HEK293 (cell line): ENCODE results near the gene DISC1.

ENCODE experiments used
- CTCF ChIA-PET: fragments of 350-600 bp; formaldehyde crosslinking; extraction: SDS; loops from one replicate; lab custom pipeline; 2021; ENCODE audit warnings: antibody characterized with exemption; lab: Yijun Ruan, JAX
- POLR2A ChIA-PET: fragments of 300-600 bp; formaldehyde crosslinking; extraction: SDS; loops from one replicate; lab custom pipeline; 2020; ENCODE audit warnings: antibody characterized with exemption, inconsistent platforms; lab: Yijun Ruan, JAX
- H3K27ac ChIP-seq: fragments of 200-500 bp; sonication (Bioruptor generic); 2 replicates; pipeline ENCODE4 v1.5.1; 2014; ENCODE audit warnings: low read depth, low read length, control low read depth, inconsistent platforms; ENCODE audit errors: extremely low read depth
- H3K36me3 ChIP-seq, 2 experiments: fragments of 200-500 bp in 1 of 2; sonication (Bioruptor generic) in 1 of 2; 1 replicate in 1 of 2; 2 replicates in 1 of 2; pipeline ENCODE4 v1.5.1; 2014 to 2017; ENCODE audit warnings: inconsistent platforms in 2 of 2, low read length in 2 of 2; ENCODE audit not compliant: control insufficient read depth in 2 of 2, insufficient read depth in 1 of 2
- H3K4me1 ChIP-seq: fragments of 200-500 bp; sonication (Bioruptor generic); 2 replicates; pipeline ENCODE4 v1.5.1; 2014; ENCODE audit warnings: mild to moderate bottlenecking, low read length, inconsistent platforms; ENCODE audit not compliant: control insufficient read depth, insufficient read depth
- H3K4me3 ChIP-seq: 2 replicates; pipeline ENCODE4 v1.5.1; 2011; ENCODE audit warnings: low read depth, mild to moderate bottlenecking, control low read depth, low read length, moderate library complexity
- H3K9me3 ChIP-seq: fragments of 200-500 bp; sonication (Bioruptor generic); 2 replicates; pipeline ENCODE4 v1.5.1; 2014; ENCODE audit warnings: low read depth, low read length, inconsistent platforms; ENCODE audit not compliant: control insufficient read depth, insufficient read depth
- BCL11B ChIP-seq: fragments of 450-650 bp; formaldehyde crosslinking; IDR thresholded peaks from 2 replicates; pipeline ENCODE4 v1.5.1; 2016; ENCODE audit warnings: low read depth, missing biosample characterization, missing genetic modification characterization
- KLF1 ChIP-seq: fragments of 450-650 bp; formaldehyde crosslinking; IDR thresholded peaks from 2 replicates; pipeline ENCODE4 v1.5.1; 2016; ENCODE audit warnings: missing biosample characterization, missing genetic modification characterization
- MZF1 ChIP-seq: fragments of 450-650 bp; formaldehyde crosslinking; IDR thresholded peaks from 2 replicates; pipeline ENCODE4 v1.5.1; 2017; ENCODE audit warnings: missing biosample characterization, missing genetic modification characterization, borderline replicate concordance
- PRDM6 ChIP-seq: fragments of 450-650 bp; formaldehyde crosslinking; IDR thresholded peaks from 2 replicates; pipeline ENCODE4 v1.5.1; 2017; ENCODE audit warnings: missing biosample characterization, missing genetic modification characterization
- SP3 ChIP-seq: fragments of 450-650 bp; formaldehyde crosslinking; IDR thresholded peaks from 2 replicates; pipeline ENCODE4 v1.5.1; 2016; ENCODE audit warnings: missing biosample characterization, missing genetic modification characterization
- SP7 ChIP-seq: fragments of 450-650 bp; formaldehyde crosslinking; IDR thresholded peaks from 2 replicates; pipeline ENCODE4 v1.5.1; 2016; ENCODE audit warnings: missing biosample characterization, missing genetic modification characterization
- WT1 ChIP-seq: fragments of 450-650 bp; formaldehyde crosslinking; IDR thresholded peaks from 2 replicates; pipeline ENCODE4 v1.5.1; 2016; ENCODE audit warnings: missing biosample characterization, missing genetic modification characterization
- ZBTB17 ChIP-seq: fragments of 450-650 bp; formaldehyde crosslinking; IDR thresholded peaks from 2 replicates; pipeline ENCODE4 v1.5.1; 2016; ENCODE audit warnings: missing biosample characterization, missing genetic modification characterization
- ZNF202 ChIP-seq: fragments of 450-650 bp; formaldehyde crosslinking; IDR thresholded peaks from 2 replicates; pipeline ENCODE4 v1.5.1; 2016; ENCODE audit warnings: missing biosample characterization, missing genetic modification characterization, borderline replicate concordance
- ZNF211 ChIP-seq: fragments of 450-650 bp; formaldehyde crosslinking; IDR thresholded peaks from 2 replicates; pipeline ENCODE4 v1.5.1; 2016; ENCODE audit warnings: low read depth, missing biosample characterization, missing genetic modification characterization
- ZNF221 ChIP-seq: fragments of 450-650 bp; formaldehyde crosslinking; IDR thresholded peaks from 2 replicates; pipeline ENCODE4 v1.5.1; 2017; ENCODE audit warnings: missing biosample characterization, missing genetic modification characterization, borderline replicate concordance
- ZNF341 ChIP-seq: fragments of 450-650 bp; formaldehyde crosslinking; IDR thresholded peaks from 2 replicates; pipeline ENCODE4; 2016; ENCODE audit warnings: low read depth, missing biosample characterization, missing genetic modification characterization
- ZNF521 ChIP-seq: fragments of 450-650 bp; formaldehyde crosslinking; IDR thresholded peaks from 2 replicates; pipeline ENCODE4 v1.5.1; 2017; ENCODE audit warnings: missing biosample characterization, mild to moderate bottlenecking, missing genetic modification characterization
- ZNF548 ChIP-seq: fragments of 450-650 bp; formaldehyde crosslinking; IDR thresholded peaks from 2 replicates; pipeline ENCODE4 v1.5.1; 2016; ENCODE audit warnings: missing biosample characterization, missing genetic modification characterization
- ZNF555 ChIP-seq: fragments of 450-650 bp; formaldehyde crosslinking; conservative IDR thresholded peaks from 2 replicates; pipeline ENCODE4 v1.5.1; 2017; ENCODE audit warnings: missing biosample characterization, mild to moderate bottlenecking, missing genetic modification characterization, inconsistent platforms
- ZNF571 ChIP-seq: fragments of 450-650 bp; formaldehyde crosslinking; IDR thresholded peaks from 2 replicates; pipeline ENCODE4 v1.5.0; 2017; ENCODE audit warnings: missing biosample characterization, missing genetic modification characterization
- ZNF600 ChIP-seq: fragments of 450-650 bp; formaldehyde crosslinking; IDR thresholded peaks from 2 replicates; pipeline ENCODE4 v1.5.1; 2016; ENCODE audit warnings: missing biosample characterization, missing genetic modification characterization
- ZNF621 ChIP-seq: fragments of 450-650 bp; formaldehyde crosslinking; IDR thresholded peaks from 2 replicates; pipeline ENCODE4 v1.5.1; 2017; ENCODE audit warnings: missing biosample characterization, missing genetic modification characterization
- ZNF707 ChIP-seq: fragments of 450-650 bp; formaldehyde crosslinking; IDR thresholded peaks from 2 replicates; pipeline ENCODE4 v1.5.1; 2016; ENCODE audit warnings: missing biosample characterization, missing genetic modification characterization
- ZNF785 ChIP-seq: fragments of 450-650 bp; formaldehyde crosslinking; IDR thresholded peaks from 2 replicates; pipeline ENCODE4 v1.5.1; 2016; ENCODE audit warnings: missing biosample characterization, missing genetic modification characterization
- TF ChIP-seq, protein P1 (sequence below): fragments of 450-650 bp; formaldehyde crosslinking; IDR thresholded peaks from 2 replicates; pipeline ENCODE4 v1.5.1; 2017; ENCODE audit warnings: missing biosample characterization, missing genetic modification characterization
- TF ChIP-seq, protein P2 (sequence below): fragments of 450-650 bp; formaldehyde crosslinking; IDR thresholded peaks from 2 replicates; pipeline ENCODE4 v1.5.1; 2016; ENCODE audit warnings: missing biosample characterization, missing genetic modification characterization
- TF ChIP-seq, protein P3 (sequence below): fragments of 450-650 bp; formaldehyde crosslinking; IDR thresholded peaks from 2 replicates; pipeline ENCODE4 v1.5.1; 2017; ENCODE audit warnings: missing biosample characterization, mild to moderate bottlenecking, missing genetic modification characterization, moderate library complexity
- TF ChIP-seq, protein P4 (sequence below): fragments of 450-650 bp; IDR thresholded peaks from 2 replicates; pipeline ENCODE4 v1.5.1; 2018; ENCODE audit warnings: missing biosample characterization, missing genetic modification characterization

DISC1 gene

DNA sequence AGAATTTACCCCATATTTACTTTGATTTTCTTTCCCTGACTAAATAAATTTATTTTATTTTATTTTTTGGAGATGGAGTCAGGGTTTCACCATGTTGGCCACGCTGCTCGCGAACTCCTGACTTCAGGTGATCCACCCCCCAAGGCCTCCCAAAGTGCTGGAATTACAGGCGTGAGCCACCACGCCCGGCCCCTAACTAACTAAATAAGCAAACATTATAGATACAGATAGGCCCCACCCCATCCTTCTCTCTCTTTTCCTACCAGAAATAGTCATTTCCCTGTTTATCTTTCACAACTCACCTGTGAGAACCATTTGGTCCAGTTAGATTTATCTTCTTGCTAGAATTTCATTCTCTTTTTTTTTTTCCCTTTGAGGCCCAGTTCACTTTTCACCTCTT, 167.3 kb downstream of the DISC1 start:
- Histone ChIP-seq H3K36me3 (no peaks in the 10 kb centered on the region), H3K4me3 (no peak overlapping the region), H3K27ac (no peak overlapping the region), H3K4me1 (no peaks in the 10 kb centered on the region), H3K9me3 (no peaks in the 10 kb centered on the region)
- ChIA-PET CTCF (interaction anchor here (0.7 to 1.1 kb wide), 2 partner anchors 10 to 37 kb away, joined by 4 read pairs; no protein-coding TSS in a partner anchor), POLR2A (interaction anchor here (0.5 to 0.7 kb wide), 2 partner anchors 11 to 15 kb away, joined by 3 read pairs; no protein-coding TSS in a partner anchor)
- no peak for TF ChIP-seq ZNF548
- no peak for TF ChIP-seq BCL11B
- no peak for TF ChIP-seq ZNF707
- peak; percentile 76 for TF ChIP-seq KLF1
- no peak for TF ChIP-seq ZNF555 (tag by site-specific recombination)
- TF ChIP-seq ZNF521 (tag by site-specific recombination) = no peak
- TF ChIP-seq, protein P1, sequence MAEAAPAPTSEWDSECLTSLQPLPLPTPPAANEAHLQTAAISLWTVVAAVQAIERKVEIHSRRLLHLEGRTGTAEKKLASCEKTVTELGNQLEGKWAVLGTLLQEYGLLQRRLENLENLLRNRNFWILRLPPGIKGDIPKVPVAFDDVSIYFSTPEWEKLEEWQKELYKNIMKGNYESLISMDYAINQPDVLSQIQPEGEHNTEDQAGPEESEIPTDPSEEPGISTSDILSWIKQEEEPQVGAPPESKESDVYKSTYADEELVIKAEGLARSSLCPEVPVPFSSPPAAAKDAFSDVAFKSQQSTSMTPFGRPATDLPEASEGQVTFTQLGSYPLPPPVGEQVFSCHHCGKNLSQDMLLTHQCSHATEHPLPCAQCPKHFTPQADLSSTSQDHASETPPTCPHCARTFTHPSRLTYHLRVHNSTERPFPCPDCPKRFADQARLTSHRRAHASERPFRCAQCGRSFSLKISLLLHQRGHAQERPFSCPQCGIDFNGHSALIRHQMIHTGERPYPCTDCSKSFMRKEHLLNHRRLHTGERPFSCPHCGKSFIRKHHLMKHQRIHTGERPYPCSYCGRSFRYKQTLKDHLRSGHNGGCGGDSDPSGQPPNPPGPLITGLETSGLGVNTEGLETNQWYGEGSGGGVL = no peak

GRCh38 chr1:231796141-231796540, 169.6 kb downstream of the DISC1 start:
- Histone ChIP-seq H3K27ac (no peak overlapping the region), H3K9me3 (no peaks in the 10 kb centered on the region), H3K4me1 (no peaks in the 10 kb centered on the region), H3K36me3 (no peaks in the 10 kb centered on the region), H3K4me3 (no peak overlapping the region)
- ChIA-PET POLR2A (no interaction called here), CTCF (interaction anchor here (0.6 to 1.7 kb wide), 3 partner anchors 10 to 831 kb away, joined by 3 to 8 read pairs (median 4); no protein-coding TSS in a partner anchor)
- TF ChIP-seq ZBTB17 (tag by site-specific recombination) = no peak
- no peak for TF ChIP-seq WT1 (tag by site-specific recombination)
- no peak for TF ChIP-seq ZNF621 (tag by site-specific recombination)
- TF ChIP-seq ZNF211 (tag by site-specific recombination) = no peak
- TF ChIP-seq, protein P2, sequence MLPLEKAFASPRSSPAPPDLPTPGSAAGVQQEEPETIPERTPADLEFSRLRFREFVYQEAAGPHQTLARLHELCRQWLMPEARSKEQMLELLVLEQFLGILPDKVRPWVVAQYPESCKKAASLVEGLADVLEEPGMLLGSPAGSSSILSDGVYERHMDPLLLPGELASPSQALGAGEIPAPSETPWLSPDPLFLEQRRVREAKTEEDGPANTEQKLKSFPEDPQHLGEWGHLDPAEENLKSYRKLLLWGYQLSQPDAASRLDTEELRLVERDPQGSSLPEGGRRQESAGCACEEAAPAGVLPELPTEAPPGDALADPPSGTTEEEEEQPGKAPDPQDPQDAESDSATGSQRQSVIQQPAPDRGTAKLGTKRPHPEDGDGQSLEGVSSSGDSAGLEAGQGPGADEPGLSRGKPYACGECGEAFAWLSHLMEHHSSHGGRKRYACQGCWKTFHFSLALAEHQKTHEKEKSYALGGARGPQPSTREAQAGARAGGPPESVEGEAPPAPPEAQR (tag by site-specific recombination) = no peak
- no peak for TF ChIP-seq ZNF785
- no peak for TF ChIP-seq ZNF571
- no peak for TF ChIP-seq ZNF202 (tag by site-specific recombination)
- no peak for TF ChIP-seq PRDM6
- TF ChIP-seq ZNF600 (tag by site-specific recombination) = no peak

- CTCF ChIA-PET = interaction anchor here (0.6 to 2.7 kb wide), 3 partner anchors 24 to 157 kb away, joined by 3 to 21 read pairs (median 5); no protein-coding TSS in a partner anchor
- no peaks in the 10 kb centered on the region for H3K4me1 ChIP-seq
- POLR2A ChIA-PET = interaction anchor here (0.5 kb wide), 1 partner anchor 871 kb away, joined by 3 read pairs; no protein-coding TSS in a partner anchor
- H3K27ac ChIP-seq = no peak overlapping the region
- no peaks in the 10 kb centered on the region for H3K36me3 ChIP-seq
- no peaks in the 10 kb centered on the region for H3K9me3 ChIP-seq
- H3K4me3 ChIP-seq = no peak overlapping the region
- TF ChIP-seq ZNF621 (tag by site-specific recombination) = no peak
- peak; percentile 59; the same call in 1 of the 2 replicates for TF ChIP-seq ZNF600 (tag by site-specific recombination)
- TF ChIP-seq ZNF341 (tag by site-specific recombination) = no peak
- TF ChIP-seq SP3 (tag by site-specific recombination) = no peak
- TF ChIP-seq, protein P3, sequence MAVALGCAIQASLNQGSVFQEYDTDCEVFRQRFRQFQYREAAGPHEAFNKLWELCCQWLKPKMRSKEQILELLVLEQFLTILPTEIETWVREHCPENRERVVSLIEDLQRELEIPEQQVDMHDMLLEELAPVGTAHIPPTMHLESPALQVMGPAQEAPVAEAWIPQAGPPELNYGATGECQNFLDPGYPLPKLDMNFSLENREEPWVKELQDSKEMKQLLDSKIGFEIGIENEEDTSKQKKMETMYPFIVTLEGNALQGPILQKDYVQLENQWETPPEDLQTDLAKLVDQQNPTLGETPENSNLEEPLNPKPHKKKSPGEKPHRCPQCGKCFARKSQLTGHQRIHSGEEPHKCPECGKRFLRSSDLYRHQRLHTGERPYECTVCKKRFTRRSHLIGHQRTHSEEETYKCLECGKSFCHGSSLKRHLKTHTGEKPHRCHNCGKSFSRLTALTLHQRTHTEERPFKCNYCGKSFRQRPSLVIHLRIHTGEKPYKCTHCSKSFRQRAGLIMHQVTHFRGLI (tag by site-specific recombination) = no peak
- TF ChIP-seq ZNF555 (tag by site-specific recombination) = no peak
- TF ChIP-seq, protein P4, sequence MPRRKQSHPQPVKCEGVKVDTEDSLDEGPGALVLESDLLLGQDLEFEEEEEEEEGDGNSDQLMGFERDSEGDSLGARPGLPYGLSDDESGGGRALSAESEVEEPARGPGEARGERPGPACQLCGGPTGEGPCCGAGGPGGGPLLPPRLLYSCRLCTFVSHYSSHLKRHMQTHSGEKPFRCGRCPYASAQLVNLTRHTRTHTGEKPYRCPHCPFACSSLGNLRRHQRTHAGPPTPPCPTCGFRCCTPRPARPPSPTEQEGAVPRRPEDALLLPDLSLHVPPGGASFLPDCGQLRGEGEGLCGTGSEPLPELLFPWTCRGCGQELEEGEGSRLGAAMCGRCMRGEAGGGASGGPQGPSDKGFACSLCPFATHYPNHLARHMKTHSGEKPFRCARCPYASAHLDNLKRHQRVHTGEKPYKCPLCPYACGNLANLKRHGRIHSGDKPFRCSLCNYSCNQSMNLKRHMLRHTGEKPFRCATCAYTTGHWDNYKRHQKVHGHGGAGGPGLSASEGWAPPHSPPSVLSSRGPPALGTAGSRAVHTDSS = no peak
- TF ChIP-seq SP7 (tag by site-specific recombination) = no peak
- no peak for TF ChIP-seq MZF1
- TF ChIP-seq ZNF221 (tag by site-specific recombination) = no peak
These were observed 172.9 kb downstream of the DISC1 start for GRCh38 chr1:231799363-231799986.
